PC-3 (cell line): Measurements from ENCODE around the gene MAP2K2. TPM values are rescaled to one million over a fixed set of nuclear protein-coding genes. Genes with fewer than 3 reads are reported as not detected.

Experiments used
- ATAC-seq: fragments of 200-7000 bp; cut with Tn5 transposase; 2 replicates; pipeline ENCODE4 v1.9.1; 2020; ENCODE audit warnings: mild to moderate bottlenecking, moderate library complexity
- BruUV-seq: library from RNA; stranded (reverse); fragments of 400-500 nt; replicated peaks from 2 replicates; lab custom pipeline; 2021; lab: Mats Ljungman, UMichigan
- CTCF ChIA-PET: fragments of 300-600 bp; sonication (Branson Sonifier 250); formaldehyde crosslinking; loops from one replicate; lab custom pipeline; 2022; ENCODE audit warnings: antibody characterized with exemption; lab: Charles Lee
- POLR2A ChIA-PET: fragments of 300-600 bp; sonication (Branson Sonifier 250); formaldehyde crosslinking; loops from one replicate; lab custom pipeline; 2022; ENCODE audit warnings: antibody characterized with exemption; ENCODE audit not compliant: unreplicated experiment; lab: Charles Lee
- DNase-seq: peaks from one replicate; pipeline ENCODE4 v3.0.0-alpha.2; 2015
- H2AFZ ChIP-seq: fragments of 300-600 bp; sonication (generic); 2 replicates; pipeline ENCODE4 v1.6.0; 2016; ENCODE audit warnings: antibody characterized with exemption, low read length
- H3F3A ChIP-seq: fragments of 300-600 bp; sonication (generic); one replicate; pipeline ENCODE4 v1.6.0; 2017; ENCODE audit warnings: antibody characterized with exemption, low read length, control low read depth, mild to moderate bottlenecking; ENCODE audit not compliant: unreplicated experiment
- H3K27ac ChIP-seq: fragments of 300-600 bp; sonication (generic); 2 replicates; pipeline ENCODE4 v1.5.1; 2016; ENCODE audit warnings: mild to moderate bottlenecking, low read length
- H3K27me3 ChIP-seq: fragments of 300-600 bp; sonication (generic); 2 replicates; pipeline ENCODE4 v1.6.1; 2016; ENCODE audit warnings: low read length, mixed read lengths
- H3K36me3 ChIP-seq: fragments of 300-600 bp; sonication (generic); 2 replicates; pipeline ENCODE4 v1.6.1; 2016; ENCODE audit warnings: low read depth, mixed run types, low read length, mixed read lengths
- H3K4me1 ChIP-seq: fragments of 300-600 bp; sonication (generic); 2 replicates; pipeline ENCODE4 v1.5.1; 2016; ENCODE audit warnings: low read length; ENCODE audit not compliant: insufficient read depth
- H3K4me2 ChIP-seq: fragments of 300-600 bp; sonication (generic); 2 replicates; pipeline ENCODE4 v1.6.0; 2016; ENCODE audit warnings: low read length
- H3K4me3 ChIP-seq: fragments of 300-600 bp; sonication (generic); 2 replicates; pipeline ENCODE4 v1.5.1; 2016; ENCODE audit warnings: mild to moderate bottlenecking, low read length, mixed read lengths
- H3K79me2 ChIP-seq: fragments of 300-600 bp; sonication (generic); 2 replicates; pipeline ENCODE4 v1.6.1; 2017; ENCODE audit warnings: low read length, mixed read lengths
- H3K9ac ChIP-seq: fragments of 300-600 bp; sonication (generic); 2 replicates; pipeline ENCODE4 v1.6.0; 2016; ENCODE audit warnings: mild to moderate bottlenecking, low read length
- H3K9me2 ChIP-seq: fragments of 300-600 bp; sonication (generic); replicated peaks from 2 replicates; pipeline ENCODE4 v1.6.1; 2016; ENCODE audit warnings: mixed run types, low read length, mixed read lengths
- H3K9me3 ChIP-seq: fragments of 300-600 bp; sonication (generic); 2 replicates; pipeline ENCODE4 v1.6.1; 2016; ENCODE audit warnings: low read length, mixed read lengths
- H4K20me1 ChIP-seq: fragments of 300-600 bp; sonication (generic); 2 replicates; pipeline ENCODE4 v1.6.1; 2016; ENCODE audit warnings: low read length, mixed read lengths
- EZH2 ChIP-seq: fragments of 300-600 bp; sonication (generic); IDR thresholded peaks from one replicate; pipeline ENCODE4 v1.6.1; 2017; ENCODE audit warnings: antibody characterized with exemption, mild to moderate bottlenecking, low read length; ENCODE audit not compliant: unreplicated experiment
- EZH2phosphoT487 ChIP-seq: fragments of 300-600 bp; sonication (generic); IDR thresholded peaks from 2 replicates; pipeline ENCODE4 v1.6.1; 2018; ENCODE audit warnings: mild to moderate bottlenecking, antibody characterized with exemption, low read length, borderline replicate concordance
- intact Hi-C: fragments of 100-400 bp; cut with micrococcal nuclease; formaldehyde crosslinking; loops from 2 replicates; pipeline ENCODE4 v1.9.0; 2023
- total RNA-seq: library from RNA; depleted of rRNA; stranded (reverse); fragments of >200 nt; gene quantifications from 2 replicates; pipeline ENCODE4 v1.2.3, GENCODE V29; 2014
- TF ChIP-seq, protein P1 (sequence below): fragments of 300-600 bp; sonication (generic); conservative IDR thresholded peaks from 2 replicates; pipeline ENCODE4 v1.5.1; 2017; ENCODE audit warnings: antibody characterized with exemption, low read depth, mild to moderate bottlenecking, low read length

MAP2K2 gene
- total RNA-seq, 1 experiment from 2014 or later = 229 TPM

DNA sequence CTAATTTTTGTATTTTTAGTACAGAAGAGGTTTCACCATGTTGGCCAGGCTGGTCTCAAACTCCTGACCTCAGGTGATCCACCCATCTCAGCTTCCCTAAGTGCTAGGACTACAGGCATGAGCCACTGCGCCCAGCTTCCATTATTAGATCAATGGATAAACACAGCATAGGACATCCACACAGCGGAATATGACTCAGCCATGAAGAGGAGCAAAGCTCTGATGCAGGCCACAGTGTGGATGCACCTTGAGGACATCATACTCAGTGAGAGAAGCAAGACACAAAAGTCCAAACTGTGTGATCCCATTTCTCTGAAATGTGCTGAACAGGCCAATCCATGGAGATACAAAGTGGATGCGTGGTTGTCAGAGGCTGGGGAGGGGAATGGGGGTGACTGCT, 52.3 kb downstream of the MAP2K2 start:
- ATAC-seq (no peak), DNase-seq (no peak)
- no peaks in the 10 kb centered on the region for H3K9me3 ChIP-seq
- no peaks in the 10 kb centered on the region for H4K20me1 ChIP-seq
- no peak overlapping the region for H3K4me3 ChIP-seq
- no peaks in the 10 kb centered on the region for H3K36me3 ChIP-seq
- no peak for TF ChIP-seq EZH2phosphoT487
- TF ChIP-seq EZH2 = no peak
- TF ChIP-seq, protein P1, sequence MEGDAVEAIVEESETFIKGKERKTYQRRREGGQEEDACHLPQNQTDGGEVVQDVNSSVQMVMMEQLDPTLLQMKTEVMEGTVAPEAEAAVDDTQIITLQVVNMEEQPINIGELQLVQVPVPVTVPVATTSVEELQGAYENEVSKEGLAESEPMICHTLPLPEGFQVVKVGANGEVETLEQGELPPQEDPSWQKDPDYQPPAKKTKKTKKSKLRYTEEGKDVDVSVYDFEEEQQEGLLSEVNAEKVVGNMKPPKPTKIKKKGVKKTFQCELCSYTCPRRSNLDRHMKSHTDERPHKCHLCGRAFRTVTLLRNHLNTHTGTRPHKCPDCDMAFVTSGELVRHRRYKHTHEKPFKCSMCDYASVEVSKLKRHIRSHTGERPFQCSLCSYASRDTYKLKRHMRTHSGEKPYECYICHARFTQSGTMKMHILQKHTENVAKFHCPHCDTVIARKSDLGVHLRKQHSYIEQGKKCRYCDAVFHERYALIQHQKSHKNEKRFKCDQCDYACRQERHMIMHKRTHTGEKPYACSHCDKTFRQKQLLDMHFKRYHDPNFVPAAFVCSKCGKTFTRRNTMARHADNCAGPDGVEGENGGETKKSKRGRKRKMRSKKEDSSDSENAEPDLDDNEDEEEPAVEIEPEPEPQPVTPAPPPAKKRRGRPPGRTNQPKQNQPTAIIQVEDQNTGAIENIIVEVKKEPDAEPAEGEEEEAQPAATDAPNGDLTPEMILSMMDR = no peak
- H3K9me2 ChIP-seq = no peaks in the 10 kb centered on the region
- no TSS peak for BruUV-seq
- H3K27ac ChIP-seq = no peak overlapping the region
- intact Hi-C loops = no loop called here
- H3K4me2 ChIP-seq = no peak overlapping the region
- ChIA-PET POLR2A (no interaction called here), CTCF (no interaction called here)
- no peaks in the 10 kb centered on the region; the same call in 1 of the 2 replicates for H3K4me1 ChIP-seq
- H2AFZ ChIP-seq = no peak overlapping the region
- no peaks in the 10 kb centered on the region for H3F3A ChIP-seq
- H3K27me3 ChIP-seq = no peaks in the 10 kb centered on the region
- H3K79me2 ChIP-seq = no peaks in the 10 kb centered on the region
- no peak overlapping the region for H3K9ac ChIP-seq

DNA sequence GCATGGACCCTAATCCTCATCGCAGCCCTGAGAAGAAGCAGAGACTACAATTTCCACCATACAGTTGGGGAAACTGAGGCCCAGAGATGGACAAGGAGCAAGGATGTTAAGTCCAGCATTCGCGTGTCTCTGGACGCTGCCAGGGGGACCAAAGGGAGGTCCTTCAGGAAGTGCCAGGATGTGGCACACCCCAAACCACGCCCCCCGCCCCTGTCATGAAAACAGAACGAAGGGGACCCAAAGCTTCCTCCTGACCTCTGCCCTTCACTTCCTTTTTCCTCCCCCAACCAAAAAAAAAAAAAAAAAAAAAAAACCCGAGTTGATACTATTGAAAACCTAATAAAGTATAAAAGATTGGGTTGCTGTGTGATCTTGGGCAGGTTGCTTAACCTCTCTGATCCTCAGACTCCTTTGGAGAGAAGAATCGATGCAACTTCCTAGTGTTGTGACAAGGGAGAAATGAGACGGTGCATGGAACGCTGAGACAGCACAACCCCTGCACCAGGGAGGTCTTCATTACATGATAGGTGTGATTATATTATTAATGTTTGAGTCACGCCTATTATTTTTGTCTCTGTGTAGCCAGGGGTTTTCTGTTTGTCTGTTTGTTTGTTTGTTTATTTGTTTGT, 54.5 kb downstream of the MAP2K2 start:
- no peak overlapping the region for H3K4me3 ChIP-seq
- no TSS peak for BruUV-seq

More for the DNA sequence above, 54.5 kb downstream of the MAP2K2 start:
- no peak overlapping the region for H3K27ac ChIP-seq
- no peaks in the 10 kb centered on the region for H3K9me3 ChIP-seq
- CTCF ChIA-PET = no interaction called here
- intact Hi-C loops = no loop called here
- H3K79me2 ChIP-seq = peaks cover 7% of the 10 kb centered on the region
- H3K4me2 ChIP-seq = no peak overlapping the region
- no peaks in the 10 kb centered on the region for H3K9me2 ChIP-seq
- no peak overlapping the region for H2AFZ ChIP-seq
- ATAC-seq (no peak), DNase-seq (no peak)
- TF ChIP-seq EZH2 = no peak
- TF ChIP-seq, protein P1 = no peak
- TF ChIP-seq EZH2phosphoT487 = no peak
- no peaks in the 10 kb centered on the region for H3F3A ChIP-seq
- no peaks in the 10 kb centered on the region; the same call in 1 of the 2 replicates for H3K4me1 ChIP-seq
- H3K36me3 ChIP-seq = no peaks in the 10 kb centered on the region
- POLR2A ChIA-PET = no interaction called here
- H3K27me3 ChIP-seq = no peaks in the 10 kb centered on the region
- H3K9ac ChIP-seq = no peak overlapping the region
- no peaks in the 10 kb centered on the region for H4K20me1 ChIP-seq
